ENCODE data around the gene PPIP5K2.
A peak's percentile ranks its signal among the peaks of the same experiment; 100 is the strongest.
"Not testable (repeated sequence)": the region's sequence is repeated elsewhere in the genome, so short reads cannot be mapped to it uniquely, and the experiment has no call there.

Gene PPIP5K2

DNA sequence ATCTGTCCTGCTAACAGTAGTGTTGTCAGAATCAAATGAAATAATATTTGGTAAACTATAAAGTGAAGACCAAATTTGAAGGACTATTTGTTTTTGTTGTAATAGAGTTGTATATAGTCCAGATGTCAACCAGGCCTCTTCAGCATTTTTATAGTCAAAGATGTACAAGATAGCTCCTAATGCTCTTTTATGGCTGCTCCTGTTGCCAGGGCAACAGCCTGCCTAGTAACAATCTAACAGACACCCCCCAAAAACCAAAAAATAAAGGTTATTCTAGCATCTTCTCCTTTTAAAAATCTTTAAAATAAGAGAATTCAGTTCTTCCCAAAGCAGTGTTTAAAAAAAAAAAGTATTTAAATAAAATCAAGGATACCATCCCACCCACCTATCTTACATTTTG is 89.0 kb downstream of the PPIP5K2 start:
- FAIRE-seq: no peak

DNA sequence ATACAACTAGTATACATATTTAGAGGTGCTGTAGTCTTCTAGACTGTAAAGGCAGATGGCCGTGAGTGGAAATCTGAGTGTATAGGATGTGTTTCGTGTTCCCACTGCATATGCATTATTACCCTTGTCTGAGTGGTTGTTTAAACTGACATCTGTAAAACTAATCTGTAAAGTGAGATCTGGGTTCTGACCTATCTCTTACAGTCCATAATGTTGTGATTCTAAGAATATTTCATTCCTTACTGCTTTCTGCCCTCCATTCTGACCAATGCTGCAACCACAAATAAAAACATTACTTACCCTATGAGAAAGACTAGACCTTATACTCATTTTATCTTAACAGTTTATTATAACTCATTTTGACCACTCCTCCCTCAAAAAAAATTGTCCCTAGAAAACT is 90.9 kb downstream of the PPIP5K2 start:
- no peak for FAIRE-seq

DNA sequence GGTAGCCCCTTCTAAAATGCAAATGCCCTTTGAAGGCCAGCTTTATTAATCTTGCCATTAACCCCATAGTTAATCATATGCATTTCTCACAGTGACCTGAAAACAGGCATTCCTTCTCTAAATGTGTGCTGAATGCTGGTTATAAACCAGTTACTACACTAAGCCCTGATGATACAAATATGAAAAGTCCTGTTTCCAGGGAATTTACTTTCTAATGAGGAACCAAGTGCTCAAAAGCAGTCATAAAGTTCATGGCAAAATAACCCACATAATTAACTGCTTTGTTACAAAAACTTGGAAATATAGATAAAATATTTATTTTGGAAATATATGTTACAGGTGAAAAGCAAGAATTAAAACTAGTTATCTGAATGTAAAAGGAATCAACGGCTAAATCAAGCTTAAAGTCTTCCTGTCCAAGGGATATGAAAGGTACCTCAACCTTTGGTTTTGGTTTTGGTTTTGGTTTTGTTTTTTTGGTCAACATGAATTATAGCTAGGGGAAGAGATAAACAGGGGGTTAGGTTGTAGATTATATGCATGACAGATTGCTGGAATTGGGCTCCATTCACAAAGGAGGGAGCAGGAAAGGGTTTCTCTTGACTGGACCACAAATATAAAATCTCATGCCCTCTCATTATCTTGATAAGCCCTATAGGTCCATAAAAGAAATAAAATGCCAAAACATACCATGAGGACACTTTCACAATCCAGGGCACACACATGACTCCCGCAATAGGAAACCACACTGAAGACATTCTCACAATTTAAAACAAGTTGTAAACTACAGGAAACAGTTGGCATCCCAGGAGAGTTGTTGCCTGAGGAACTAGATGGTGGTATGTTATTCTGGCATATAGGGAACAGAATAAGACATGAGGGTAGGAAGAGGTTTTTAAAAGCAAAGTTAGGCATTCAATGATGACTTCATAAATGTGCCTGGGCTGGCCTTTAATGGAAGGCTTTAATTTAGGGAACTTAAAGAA is 91.8 kb downstream of the PPIP5K2 start:
- no peak for FAIRE-seq

DNA sequence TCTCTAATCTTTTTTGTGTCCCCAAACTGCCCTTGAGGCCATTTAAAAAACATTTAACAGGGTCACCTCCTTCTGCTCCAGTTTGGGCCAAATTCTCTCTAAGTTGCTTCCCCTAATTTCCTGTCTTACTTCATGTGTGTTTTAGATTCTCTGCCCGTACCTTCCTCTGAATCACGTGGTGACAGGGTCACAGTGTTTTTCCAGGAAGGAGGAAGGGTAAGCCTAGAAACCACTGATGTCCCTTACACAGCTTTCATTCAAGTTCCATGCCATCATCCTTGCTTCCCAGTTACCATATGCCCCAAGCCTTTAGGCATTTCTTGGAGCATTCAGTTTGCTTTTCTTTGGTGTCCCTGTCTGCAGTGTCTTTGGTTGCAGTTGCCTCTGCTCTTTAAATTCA is 96.0 kb downstream of the PPIP5K2 start:
- no peak for FAIRE-seq

DNA sequence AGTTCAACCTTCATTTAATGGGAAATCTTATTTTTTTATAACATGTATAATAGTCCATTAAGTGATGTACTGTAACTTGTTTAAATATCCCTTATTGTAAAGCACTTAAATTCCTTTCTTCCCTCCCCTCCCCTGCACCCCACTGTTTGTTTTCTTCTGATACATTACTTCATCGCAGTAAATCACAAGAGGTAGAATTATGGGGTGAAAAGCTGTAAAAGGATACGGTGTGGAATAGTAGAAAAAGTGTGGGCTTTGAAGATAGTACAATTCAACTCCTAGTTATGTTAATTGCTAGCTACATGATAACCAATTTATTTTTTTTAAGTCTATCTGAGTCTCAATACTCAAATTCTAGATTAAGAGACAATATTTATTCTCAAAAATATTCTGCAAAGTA is 96.6 kb downstream of the PPIP5K2 start:
- FAIRE-seq: no peak

DNA sequence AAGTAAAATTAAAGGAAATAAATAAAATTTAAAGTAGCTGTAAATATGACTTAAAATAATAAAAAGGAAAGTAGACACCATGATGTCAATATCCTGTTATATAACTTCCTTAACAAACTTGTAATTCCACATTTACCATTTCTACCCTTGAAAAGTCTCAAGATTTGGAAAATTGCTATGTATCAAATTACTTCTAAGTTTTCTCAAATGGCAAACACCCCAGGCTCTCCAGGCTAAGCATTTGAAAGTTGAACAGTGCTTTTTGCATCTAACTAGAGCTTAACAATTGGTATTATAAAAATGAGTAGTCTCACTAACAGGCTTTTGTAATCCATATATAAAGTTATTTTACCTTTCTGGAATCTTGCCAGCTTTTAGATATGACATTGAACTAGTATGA is 97.0 kb downstream of the PPIP5K2 start:
- peak; percentile 15 for FAIRE-seq

DNA sequence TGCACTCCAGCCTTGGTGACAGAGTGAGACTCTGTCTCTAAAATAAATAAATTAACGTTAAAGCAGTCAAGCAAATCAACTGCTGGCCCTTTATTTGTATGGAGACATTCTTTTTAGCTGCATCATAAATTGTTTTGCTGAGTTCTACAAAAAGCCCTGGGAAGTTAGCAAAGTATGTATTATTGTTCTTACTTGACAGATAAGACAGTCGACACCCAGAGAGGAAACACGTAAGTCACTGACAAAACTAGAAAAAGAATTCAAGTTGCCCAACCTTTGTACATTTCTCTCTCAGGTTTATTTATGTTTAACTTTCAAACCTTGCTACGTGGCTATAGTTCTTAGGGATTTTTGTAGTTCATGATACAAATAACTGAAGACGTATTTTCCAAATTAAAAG is 98.1 kb downstream of the PPIP5K2 start:
- FAIRE-seq: no peak

DNA sequence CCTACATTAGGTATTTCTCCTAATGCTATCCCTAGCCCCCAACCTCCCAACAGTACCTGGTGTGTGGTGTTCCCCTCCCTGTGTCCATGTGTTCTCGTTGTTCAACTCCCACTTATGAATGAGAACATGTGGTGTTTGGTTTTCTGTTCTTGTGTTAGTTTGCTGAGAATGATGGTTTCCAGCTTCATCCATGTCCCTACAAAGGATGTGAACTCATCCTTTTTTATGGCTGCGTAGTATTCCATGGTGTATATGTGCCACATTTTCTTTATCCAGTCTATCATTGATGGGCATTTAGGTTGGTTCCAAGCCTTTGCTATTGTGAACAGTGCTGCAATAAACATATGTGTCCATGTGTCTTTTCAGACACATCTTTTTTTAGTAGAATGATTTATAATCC is 99.0 kb downstream of the PPIP5K2 start:
- FAIRE-seq: not testable (repeated sequence)

DNA sequence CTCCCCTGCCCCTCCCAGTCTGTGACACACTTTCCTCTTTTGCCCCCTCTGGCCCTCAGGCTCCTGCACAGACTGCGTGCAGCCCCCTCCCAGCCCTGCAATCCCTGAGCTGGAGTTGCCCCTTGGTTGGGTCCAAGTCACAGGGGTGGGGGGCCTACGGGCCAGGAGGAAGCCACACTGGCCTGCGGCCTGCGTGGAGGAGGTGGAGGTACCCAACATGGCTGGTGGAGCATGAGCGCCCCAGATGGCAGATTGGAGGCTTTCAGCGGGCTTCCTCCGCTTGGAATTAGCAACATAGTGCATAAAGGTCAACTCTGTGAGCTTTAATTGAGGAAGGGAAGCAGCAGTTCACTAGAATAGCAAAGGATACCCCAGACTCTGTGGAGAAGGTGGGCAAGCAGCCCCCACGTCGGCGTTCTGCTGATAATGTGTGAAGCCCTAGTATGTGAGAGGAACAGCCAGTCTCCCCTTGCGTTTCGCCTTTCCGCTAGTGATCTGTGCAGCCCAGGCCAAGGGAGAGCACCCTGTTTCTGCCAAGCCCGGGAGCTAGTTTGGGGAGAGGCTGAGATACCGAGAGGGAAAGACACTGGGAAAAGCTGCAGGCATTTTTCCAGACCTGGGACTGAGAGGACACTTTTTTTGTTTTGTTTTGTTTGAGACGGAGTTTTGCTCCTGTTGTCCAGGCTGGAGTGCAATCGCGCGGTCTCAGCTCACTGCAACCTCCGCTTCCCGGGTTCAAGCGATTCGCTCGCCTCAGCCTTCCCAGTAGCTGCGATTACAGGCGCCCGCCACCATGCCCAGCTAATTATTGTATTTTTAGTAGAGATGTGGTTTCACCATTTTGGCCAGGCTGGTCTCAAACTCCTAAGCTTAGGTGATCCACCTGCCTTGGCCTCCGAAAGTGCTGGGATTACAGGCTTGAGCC is 103.2 kb downstream of the PPIP5K2 start:
- FAIRE-seq: no peak

DNA sequence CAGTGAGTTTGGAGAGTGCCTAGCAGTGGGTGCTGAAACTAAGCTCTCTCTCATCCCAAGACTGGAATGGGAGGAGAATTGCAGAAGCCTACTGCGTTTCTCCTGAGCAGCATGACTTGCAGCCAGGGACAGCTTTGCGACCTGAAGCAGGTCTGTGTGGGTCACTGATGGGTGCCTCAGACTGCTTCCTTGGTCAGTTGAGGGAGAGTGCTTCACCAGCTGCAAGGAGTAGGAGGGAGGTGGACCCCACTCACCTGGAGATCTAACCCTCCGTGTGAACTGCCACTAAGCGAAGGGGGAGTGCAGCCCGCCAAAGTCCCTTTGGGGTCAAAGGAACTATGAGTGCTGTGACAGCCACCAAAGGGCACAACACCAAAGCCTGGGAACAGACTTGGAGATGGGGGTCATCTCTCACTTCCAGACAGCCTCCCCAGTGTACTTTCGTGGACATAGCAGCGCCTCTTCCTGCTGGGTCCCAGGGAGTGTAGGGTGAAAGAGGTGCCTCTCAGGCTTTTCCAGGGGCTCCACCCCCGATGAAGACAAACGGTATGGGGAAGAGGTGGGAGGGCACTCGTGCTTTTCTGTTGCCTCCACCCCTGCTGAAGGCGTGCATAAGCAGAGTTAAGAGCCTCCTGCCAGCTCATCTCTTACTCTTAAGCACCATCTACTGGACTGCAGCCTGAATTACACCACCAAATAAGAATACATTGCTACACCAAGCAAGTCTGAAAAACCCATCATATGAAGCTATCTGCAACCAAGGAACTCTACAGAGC is 104.2 kb downstream of the PPIP5K2 start:
- FAIRE-seq: peak; percentile 88

DNA sequence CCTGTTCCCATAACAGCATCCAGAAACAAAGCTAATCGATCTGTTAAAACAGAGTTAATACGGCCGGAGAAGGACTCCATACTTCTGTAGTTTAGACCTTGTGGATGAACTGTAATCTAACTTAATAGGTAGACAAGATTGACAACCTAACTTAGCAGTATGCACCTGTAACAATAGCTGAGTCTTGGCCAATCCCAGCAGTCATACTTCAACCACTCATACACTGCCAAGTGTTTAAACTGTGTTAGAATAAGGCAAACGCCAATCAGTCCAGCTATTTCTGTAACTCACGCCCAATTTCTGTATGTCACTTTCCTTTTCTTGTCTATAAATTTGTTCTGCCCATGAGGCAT is 104.8 kb downstream of the PPIP5K2 start:
- no peak for FAIRE-seq

DNA sequence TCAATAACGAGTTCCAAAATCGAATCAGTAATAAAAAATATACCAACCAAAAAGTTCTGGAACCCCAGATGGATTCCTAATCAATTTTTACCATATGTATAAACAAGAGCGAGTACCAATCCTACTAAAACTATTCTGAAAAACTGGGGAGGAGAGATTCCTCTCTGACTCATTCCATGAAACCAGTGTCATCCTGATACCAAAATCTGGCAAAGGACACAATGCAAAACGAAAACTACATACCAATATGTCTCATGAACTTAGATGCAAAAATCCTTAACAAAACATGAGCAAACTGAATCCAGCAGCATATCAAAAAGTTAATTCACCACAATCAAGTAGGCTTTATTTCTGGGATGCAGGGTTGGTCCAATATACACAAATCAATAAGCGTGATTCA is 108.0 kb downstream of the PPIP5K2 start:
- no peak for FAIRE-seq

DNA sequence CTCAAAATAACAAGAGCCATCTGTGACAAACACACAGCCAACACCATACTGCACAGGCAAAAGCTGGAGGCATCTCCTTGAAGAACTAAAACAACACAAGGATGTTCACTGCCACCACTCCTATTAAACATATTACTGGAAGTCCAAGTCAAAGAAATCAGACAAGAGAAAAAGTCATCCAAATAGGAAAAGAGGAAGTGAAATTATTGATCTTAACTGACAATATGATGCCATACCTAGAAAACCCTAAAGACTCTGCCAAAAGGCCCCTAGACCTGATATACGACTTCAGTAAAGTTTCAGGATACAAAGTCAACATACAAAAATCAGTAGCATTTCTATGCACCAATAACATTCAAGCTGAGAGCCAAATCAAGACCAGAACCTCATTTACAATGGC is 108.5 kb downstream of the PPIP5K2 start:
- FAIRE-seq: no peak

DNA sequence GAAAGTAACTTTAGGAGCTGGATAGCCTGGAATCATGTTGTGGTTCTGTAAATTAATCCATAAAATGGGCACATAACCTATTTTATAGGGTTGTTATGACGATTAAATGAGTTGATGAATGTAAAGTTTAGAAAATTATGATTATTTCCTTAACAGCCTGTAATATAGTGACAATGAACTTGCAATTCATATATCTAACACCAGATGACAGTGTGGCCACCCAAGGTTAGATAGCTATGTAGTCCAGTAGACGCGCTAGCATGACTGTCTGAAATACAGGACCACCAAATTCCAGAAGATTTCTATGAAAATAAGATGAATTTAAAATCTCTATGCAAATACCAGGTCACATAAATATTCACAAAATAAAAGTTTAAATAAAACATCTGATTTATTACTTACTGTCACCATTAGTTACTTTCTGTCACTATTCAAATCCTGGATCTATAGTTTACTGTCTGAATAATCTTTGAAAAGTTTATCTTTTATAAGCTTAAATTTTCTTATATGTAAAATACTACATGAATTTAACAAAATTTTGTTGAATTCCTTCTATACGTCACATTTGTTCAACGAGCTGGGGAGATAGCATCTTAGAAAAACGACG is 112.4 kb downstream of the PPIP5K2 start:
- peak; percentile 65 for FAIRE-seq

DNA sequence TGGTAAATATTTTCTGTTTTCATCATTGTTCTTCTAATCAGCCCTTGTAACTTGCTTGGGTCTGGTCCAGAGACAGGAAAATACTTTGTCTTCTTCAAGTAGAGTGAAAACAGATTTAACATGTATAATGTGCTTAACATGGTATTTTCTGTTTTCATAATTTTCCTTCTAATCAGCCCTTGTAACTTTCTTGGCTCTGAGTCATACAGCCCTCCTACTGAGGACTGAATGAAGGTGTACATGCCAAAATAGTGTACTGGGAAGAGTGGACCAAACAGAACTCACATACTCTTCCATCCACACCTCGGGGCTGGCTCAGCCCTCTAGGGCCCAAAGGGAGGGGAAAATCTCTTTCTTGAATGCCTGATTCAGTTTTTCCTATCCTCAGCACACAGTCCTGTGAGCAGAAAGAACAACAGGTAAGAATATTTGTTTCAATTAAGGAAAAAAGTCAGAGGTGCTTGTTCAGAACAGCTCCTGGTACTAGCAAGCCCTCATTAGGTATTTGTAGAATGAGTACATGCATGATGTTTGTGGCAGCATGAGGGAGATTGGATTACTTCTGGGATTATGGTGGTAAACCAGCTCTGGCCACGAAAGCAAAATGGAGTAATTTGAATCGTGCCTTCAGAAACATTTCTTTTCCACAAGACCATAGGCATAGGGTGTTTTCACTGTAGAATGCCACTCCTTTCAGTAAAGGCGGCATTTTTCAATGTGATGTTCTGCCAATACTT is 114.3 kb downstream of the PPIP5K2 start:
- FAIRE-seq: no peak

DNA sequence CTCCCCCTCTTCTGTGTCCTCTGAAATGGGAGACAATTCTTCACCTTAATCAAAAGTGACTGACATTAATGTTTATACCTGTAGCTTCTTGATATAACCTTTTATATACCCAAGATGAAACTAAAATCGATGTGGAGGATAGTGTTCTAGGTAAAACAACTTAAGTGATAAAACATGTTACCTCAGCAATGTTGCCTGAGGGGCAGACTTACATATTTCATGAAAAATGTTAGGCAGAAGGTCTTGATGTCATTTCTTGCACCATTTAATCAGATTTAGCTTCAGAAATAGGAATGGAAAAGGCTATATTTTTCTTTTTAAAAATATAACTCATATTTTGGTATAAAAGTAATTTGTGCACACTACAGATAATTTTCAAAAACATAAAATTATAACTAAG is 115.8 kb downstream of the PPIP5K2 start:
- no peak for FAIRE-seq

DNA sequence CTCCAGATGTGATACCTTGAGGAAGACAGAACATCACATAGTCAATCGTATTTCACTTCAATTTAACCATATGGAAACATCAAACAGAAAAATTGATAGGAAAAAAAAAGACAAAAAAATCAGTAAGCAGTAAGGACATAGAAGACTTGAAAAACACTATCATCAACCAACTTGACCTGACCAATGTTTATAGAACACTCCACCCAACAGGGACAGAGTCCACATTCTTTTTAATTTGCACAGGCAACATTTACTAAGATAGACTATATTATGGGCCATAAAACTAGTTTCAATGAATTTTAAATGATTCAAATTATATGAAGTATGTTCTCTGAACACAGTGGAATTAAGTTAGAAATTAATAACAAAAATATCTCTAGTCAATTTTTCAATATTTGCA is 117.7 kb downstream of the PPIP5K2 start:
- peak; percentile 46 for FAIRE-seq

DNA sequence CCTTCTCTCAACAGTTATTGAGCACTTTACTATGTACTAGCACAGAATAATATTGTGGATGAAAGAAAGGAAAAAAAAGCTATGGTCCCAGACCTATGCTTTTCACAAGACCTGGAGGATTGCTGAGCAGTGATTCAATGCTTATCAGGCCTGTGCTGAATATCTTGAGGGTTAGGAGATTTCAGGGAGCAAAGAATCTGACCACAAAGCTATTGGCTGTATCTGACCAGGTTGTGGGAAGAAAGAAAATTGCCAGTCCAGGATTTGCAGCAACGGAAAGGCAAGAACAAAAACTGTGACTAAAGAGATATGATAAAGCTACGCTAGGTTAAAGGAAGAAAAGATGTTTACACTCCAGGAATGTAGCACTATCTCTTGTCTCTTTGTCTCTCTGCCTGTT is 123.6 kb downstream of the PPIP5K2 start:
- FAIRE-seq: no peak

DNA sequence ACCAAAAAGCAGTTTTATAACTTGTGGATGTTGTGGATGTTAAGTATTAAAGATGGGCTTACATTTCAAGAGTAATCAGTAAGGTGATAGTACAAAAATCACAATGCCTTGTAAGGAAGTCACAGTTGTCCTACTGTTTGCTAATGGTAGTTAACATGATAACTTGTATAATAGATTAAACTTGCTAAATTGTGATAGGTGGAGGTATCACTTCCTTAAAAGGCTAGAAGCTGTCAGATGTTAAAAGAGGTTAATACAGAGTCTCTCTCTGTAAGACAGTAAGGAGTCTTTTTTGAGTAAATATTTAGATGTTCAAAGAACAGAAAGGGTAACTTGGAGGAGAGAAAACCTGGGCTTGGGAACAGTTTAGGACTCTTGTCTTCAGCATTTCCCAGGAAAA is 124.3 kb downstream of the PPIP5K2 start:
- FAIRE-seq: no peak

DNA sequence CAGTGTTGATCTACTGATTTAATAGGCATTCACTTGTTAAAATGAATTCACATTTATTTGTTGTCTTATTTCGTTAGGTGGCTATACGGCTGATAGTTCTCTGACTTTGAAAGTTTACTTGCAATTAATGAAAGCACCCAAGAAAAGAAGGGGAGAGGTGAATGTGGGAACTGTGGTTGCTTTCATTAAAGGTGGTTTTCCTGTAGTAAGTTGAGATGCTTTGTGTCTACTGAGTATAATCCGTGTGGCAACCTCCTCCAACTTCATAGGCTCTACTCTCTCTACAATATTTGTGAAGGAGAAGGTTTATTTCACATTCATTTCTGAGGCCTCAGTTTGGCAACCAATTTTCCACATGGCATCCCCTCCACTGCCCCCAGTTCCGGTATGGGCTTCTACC is 125.7 kb downstream of the PPIP5K2 start:
- no peak for FAIRE-seq

DNA sequence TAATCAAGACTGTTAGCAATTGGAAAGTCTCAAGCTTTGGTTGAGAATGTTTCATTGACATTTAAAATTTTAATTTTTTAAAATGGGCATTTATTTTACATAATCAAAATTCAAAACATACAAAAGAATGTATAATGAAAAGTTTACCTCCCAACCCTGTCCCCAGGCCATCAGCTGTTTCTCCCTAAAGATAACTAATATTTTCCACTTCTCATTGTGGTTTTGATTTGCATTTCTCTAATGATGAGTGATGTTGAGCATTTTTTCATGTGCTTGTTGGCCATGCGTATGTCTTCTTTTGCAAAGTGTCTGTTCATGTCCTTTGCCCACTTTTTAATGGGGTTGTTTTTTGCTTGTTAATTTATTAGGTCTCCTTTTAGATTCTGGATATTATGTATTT is 127.0 kb downstream of the PPIP5K2 start:
- peak; percentile 3 for FAIRE-seq

DNA sequence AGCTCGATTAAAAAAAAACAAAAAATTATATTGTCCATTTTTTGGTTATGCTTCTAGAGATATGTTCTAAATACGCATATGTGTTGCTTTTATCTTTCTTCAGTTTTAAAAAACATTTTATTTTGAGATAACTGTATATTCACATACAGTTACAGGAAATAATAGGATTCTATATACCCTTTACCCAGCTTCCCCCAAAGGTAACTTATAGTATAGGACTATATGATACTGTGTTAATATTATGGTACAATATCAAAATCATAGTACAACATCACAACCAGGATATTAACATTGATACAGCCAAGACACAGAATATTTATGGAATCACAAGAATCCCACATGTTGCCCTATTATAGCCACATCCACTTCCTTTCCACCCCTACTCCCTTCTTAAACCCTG is 129.0 kb downstream of the PPIP5K2 start:
- FAIRE-seq: no peak
